Parathyroid adenoma (tissue), 2 donors: ENCODE measurements around the gene TMEM132D.
A peak's percentile ranks its signal among the peaks of the same experiment; 100 is the strongest.

Experiments
- H2AFZ ChIP-seq: fragments of 300-600 bp; sonication (generic); one replicate; pipeline ENCODE4 v1.7.0; 2017; ENCODE audit warnings: antibody characterized with exemption, mild to moderate bottlenecking
- H3K27ac ChIP-seq: fragments of 300-600 bp; sonication (generic); one replicate; pipeline ENCODE4 v1.7.0; 2017
- H3K27me3 ChIP-seq: fragments of 300-600 bp; sonication (generic); one replicate; pipeline ENCODE4 v1.7.0; 2017; ENCODE audit warnings: low read length; ENCODE audit not compliant: control insufficient read depth, insufficient read depth
- H3K36me3 ChIP-seq: fragments of 300-600 bp; sonication (generic); one replicate; pipeline ENCODE4 v1.7.0; 2017; ENCODE audit warnings: low read length; ENCODE audit not compliant: control insufficient read depth, insufficient read depth
- H3K4me1 ChIP-seq: fragments of 300-600 bp; sonication (generic); one replicate; pipeline ENCODE4 v1.7.0; 2017; ENCODE audit warnings: control low read depth
- H3K4me2 ChIP-seq: fragments of 300-600 bp; sonication (generic); one replicate; pipeline ENCODE4 v1.7.0; 2017; ENCODE audit warnings: low read length
- H3K4me3 ChIP-seq: fragments of 300-600 bp; sonication (generic); one replicate; pipeline ENCODE4 v1.7.0; 2017; ENCODE audit warnings: low read depth, low read length
- H3K79me2 ChIP-seq: fragments of 300-600 bp; sonication (generic); one replicate; pipeline ENCODE4 v1.7.0; 2017; ENCODE audit warnings: control low read depth
- H3K9ac ChIP-seq: fragments of 300-600 bp; sonication (generic); one replicate; pipeline ENCODE4 v1.7.0; 2017; ENCODE audit warnings: mild to moderate bottlenecking
- H3K9me3 ChIP-seq: fragments of 300-600 bp; sonication (generic); one replicate; pipeline ENCODE4 v1.7.0; 2017; ENCODE audit warnings: low read length; ENCODE audit not compliant: control insufficient read depth
- CTCF ChIP-seq: fragments of 300-600 bp; sonication (generic); IDR thresholded peaks from one replicate; pipeline ENCODE4 v1.7.0; 2017; ENCODE audit warnings: antibody characterized with exemption, mild to moderate bottlenecking
- donor health status: primary hyperparathyroidism.

The TMEM132D gene

DNA sequence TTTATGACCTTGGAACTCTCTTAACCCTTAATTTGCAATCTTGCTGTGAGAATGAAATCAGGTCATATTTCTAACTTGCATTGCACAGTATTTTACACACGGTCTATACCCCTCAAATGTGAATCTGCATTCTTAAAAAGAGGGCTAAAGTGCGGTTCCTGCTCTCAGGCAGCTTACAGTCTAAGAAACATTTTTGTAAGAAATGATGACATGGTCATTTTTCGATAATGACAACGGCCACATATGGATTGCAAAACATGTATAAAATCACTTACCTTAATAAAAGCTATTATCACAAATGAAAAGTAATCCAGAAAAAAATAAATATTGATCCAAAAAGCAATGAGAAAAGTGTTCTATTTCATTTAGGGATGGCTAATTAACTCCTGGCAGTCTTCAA, 24.8 kb upstream of the TMEM132D start:
- Histone ChIP-seq H3K4me3 (no peak overlapping the region), H3K79me2 (no peaks in the 10 kb centered on the region), H2AFZ (no peak overlapping the region), H3K27ac (no peak overlapping the region), H3K9ac (no peak overlapping the region), H3K4me2 (no peak overlapping the region), H3K27me3 (no peaks in the 10 kb centered on the region), H3K4me1 (no peaks in the 10 kb centered on the region), H3K36me3 (no peaks in the 10 kb centered on the region), H3K9me3 (no peaks in the 10 kb centered on the region)
- TF ChIP-seq CTCF = no peak

DNA sequence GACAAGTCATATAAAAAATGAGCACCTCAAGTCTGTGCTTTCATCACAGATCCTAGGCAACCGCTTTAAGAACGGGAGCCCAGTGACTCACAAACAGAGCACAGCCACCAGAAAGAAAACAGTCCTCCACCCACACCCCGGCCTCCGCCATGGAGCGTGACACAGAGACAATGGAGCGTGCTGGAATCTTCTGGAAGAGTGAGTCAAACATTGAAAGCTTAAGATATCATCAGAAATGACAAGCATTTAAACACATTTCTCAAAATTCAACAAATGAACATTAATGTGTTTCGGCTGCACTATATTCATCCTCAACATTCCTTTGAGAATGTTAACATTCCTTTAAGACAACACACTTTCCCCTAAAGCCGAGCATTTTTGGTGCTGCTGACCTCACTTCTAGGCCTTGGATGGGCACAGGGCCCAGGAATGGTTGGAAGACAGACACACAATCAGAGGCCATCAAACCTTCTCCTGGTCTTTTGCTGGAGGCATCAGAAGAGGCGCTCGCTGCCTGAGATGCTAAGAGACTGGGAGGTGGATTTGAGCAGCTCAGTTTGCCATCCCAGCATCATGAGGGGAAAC, 23.6 kb upstream of the TMEM132D start:
- Histone ChIP-seq H3K79me2 (no peaks in the 10 kb centered on the region), H3K4me1 (no peaks in the 10 kb centered on the region), H2AFZ (no peak overlapping the region), H3K9ac (no peak overlapping the region), H3K36me3 (no peaks in the 10 kb centered on the region), H3K27ac (no peak overlapping the region), H3K9me3 (no peaks in the 10 kb centered on the region), H3K4me2 (no peak overlapping the region), H3K4me3 (no peak overlapping the region), H3K27me3 (no peaks in the 10 kb centered on the region)
- TF ChIP-seq CTCF = no peak

DNA sequence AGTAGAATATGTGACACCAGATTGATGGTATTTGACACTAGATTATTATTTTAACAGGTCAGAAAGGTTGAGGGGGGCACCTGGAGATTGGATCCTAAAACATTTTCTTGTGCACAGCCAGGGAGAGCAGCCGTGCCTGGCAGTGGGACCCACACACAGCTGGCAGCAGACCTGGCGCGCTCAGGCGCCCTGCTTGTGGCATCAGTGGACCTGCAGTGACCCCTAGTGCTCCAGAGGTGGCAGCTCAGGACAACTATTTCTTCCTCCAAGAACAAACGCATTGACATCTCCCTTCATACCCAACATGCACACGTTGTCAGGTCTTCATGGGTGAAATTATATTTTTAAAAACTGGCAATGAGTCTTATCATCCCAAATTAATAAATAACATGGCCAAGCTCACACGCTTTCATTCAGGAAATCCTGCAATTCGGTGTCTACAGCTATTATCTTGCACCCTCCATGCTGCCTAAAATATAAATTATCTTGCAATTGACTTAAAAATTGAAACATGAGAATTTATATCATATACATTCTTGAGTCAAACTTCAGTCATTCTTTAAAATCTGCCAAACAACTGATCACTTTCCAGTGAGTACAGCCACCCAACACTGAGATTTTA, 7.7 kb upstream of the TMEM132D start:
- no peak overlapping the region for H2AFZ ChIP-seq
- H3K27ac ChIP-seq = no peak overlapping the region
- TF ChIP-seq CTCF = peak; percentile 52
- no peaks in the 10 kb centered on the region for H3K36me3 ChIP-seq
- no peaks in the 10 kb centered on the region for H3K79me2 ChIP-seq
- H3K27me3 ChIP-seq = no peaks in the 10 kb centered on the region
- H3K9ac ChIP-seq = no peak overlapping the region
- H3K4me3 ChIP-seq = no peak overlapping the region
- no peaks in the 10 kb centered on the region for H3K4me1 ChIP-seq
- no peaks in the 10 kb centered on the region for H3K9me3 ChIP-seq
- no peak overlapping the region for H3K4me2 ChIP-seq

- H3K27me3 ChIP-seq = peaks cover 5% of the 10 kb centered on the region
These were observed 5.5 kb upstream of the TMEM132D start for GRCh38 chr12:129909051-129910020.

More at GRCh38 chr12:129909051-129910020, 5.5 kb upstream of the TMEM132D start:
- no peak overlapping the region for H3K4me2 ChIP-seq
- H3K36me3 ChIP-seq = no peaks in the 10 kb centered on the region
- TF ChIP-seq CTCF = no peak
- H3K4me3 ChIP-seq = no peak overlapping the region
- H3K27ac ChIP-seq = no peak overlapping the region
- no peaks in the 10 kb centered on the region for H3K79me2 ChIP-seq
- H3K9me3 ChIP-seq = no peaks in the 10 kb centered on the region
- H3K4me1 ChIP-seq = no peaks in the 10 kb centered on the region
- H2AFZ ChIP-seq = no peak overlapping the region
- no peak overlapping the region for H3K9ac ChIP-seq
